OCI-LY7 (cell line): Measurements from ENCODE around the gene FOXB1.

ENCODE experiments used
- CTCF ChIP-seq: fragments of 200-600 bp; sonication (generic); conservative IDR thresholded peaks from 2 replicates; pipeline ENCODE4 v1.5.1; 2014; ENCODE audit warnings: mild to moderate bottlenecking, antibody characterized with exemption, low read length, moderate library complexity, mixed read lengths
- EZH2phosphoT487 ChIP-seq: fragments of 200-600 bp; sonication (generic); IDR thresholded peaks from 2 replicates; pipeline ENCODE4 v1.6.1; 2018; ENCODE audit warnings: low read depth, borderline replicate concordance, mild to moderate bottlenecking, mixed run types, antibody characterized with exemption, low read length, moderate library complexity, mixed read lengths

GRCh38 chr15:59991834-59992233 is 12.3 kb upstream of the FOXB1 start:
- no peak for TF ChIP-seq CTCF
- no peak for TF ChIP-seq EZH2phosphoT487
